ENCODE results near the gene WDR86.

WDR86 gene

DNA sequence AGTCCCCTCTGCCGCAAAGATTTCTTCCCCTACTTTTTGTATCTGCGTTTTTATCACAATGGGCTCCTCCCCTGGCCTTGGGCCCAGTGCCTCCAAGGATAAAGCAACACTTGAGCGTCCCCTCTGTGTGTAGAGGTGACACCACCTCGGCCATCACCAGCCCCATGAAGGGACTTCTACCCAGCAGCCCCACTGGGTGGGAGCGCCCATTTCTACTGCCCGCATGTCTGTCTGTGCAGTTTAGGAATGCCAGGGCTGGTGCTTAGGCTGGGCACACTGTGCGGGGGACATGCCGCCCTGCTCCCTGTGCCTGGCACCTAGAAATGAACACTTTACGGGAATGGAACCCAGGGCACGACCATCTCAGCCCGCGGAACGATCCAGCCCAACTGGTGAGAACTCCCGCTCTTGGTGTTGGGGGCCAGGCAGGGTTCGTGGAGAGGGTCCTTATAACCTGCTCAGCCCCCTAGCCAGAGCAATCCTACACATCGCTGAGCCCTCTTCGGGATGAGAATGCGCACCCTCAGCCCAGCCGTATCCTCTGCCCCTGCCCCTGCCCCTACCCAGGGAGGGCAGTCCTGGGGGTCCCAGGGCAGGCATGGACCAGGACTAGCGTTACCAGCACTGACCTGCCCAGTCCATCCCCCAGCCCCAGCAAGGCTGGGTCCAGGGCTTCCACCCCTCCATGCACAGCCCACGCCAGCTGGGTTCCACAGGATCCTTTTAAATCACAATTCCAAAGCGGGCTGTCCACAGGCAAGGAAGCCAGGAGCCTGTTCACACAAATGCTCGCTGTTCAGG, 17.3 kb upstream of the WDR86 start:
- no peak for DNase-seq

- no peak for DNase-seq
Observed at GRCh38 chr7:151426441-151426903, 16.6 kb upstream of the WDR86 start.

- no peak for DNase-seq
Observed at GRCh38 chr7:151425670-151426440, 16.0 kb upstream of the WDR86 start.

GRCh38 chr7:151424799-151425198, 15.0 kb upstream of the WDR86 start:
- no peak for DNase-seq

- DNase-seq: no peak
Observed at GRCh38 chr7:151423936-151424335, 14.1 kb upstream of the WDR86 start.

GRCh38 chr7:151423226-151423625, 13.4 kb upstream of the WDR86 start:
- DNase-seq: no peak

GRCh38 chr7:151422212-151422611, 12.4 kb upstream of the WDR86 start:
- DNase-seq: no peak

- no peak for DNase-seq
Observed at GRCh38 chr7:151420144-151420543, 10.3 kb upstream of the WDR86 start.

DNA sequence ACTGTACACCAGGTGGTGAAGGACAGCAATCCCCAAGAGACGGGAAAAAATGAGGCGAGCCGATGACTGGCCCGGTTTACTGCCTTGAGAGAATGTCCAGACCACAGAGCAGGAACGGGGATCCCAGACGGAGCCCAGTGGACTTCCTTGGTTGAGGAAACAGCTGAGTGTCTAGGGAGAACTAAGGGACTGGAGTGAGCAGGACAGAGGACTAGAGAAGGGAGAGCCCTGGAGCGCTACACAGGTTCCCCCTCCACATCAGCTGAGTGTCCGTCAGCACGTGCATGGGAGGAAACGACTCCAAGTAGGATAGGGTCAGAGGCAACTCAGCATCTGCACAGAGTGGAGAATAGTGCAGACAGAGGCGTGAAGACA, 7.1 kb upstream of the WDR86 start:
- no peak for DNase-seq

GRCh38 chr7:151416112-151416940, 6.5 kb upstream of the WDR86 start:
- DNase-seq: no peak

DNA sequence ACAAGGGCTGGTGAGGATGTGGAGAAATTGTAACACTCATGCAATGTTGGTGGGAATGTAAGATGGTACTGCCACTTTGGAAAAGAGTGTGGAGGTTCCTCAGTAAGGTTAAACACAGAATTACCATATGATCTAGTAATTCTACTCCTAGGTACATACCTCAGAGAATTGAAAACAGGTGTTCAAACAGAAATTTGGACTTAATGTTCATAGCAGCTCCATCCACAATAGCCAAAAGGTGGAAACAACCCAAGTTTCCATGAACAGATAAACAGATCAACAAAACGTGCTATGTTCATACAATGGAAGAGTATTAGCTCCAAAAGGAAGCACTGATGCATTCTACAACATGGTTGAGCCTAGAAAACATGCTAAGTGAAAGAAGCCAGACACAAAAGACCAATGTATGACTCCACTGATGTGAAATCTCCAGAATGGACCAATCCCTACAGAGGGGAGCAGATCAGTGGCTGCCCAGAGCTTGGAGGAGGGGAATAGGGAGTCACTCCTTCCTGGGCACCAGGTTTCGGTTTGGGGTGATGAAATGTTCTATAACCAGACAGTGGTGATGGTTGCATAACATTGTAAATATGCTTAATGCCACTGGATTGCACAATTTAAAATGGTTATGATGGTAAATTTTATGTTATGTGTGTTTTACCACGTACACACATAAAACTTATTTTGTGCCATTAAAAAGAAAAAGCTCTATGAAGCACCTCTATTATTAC, 5.7 kb upstream of the WDR86 start:
- DNase-seq: no peak

DNA sequence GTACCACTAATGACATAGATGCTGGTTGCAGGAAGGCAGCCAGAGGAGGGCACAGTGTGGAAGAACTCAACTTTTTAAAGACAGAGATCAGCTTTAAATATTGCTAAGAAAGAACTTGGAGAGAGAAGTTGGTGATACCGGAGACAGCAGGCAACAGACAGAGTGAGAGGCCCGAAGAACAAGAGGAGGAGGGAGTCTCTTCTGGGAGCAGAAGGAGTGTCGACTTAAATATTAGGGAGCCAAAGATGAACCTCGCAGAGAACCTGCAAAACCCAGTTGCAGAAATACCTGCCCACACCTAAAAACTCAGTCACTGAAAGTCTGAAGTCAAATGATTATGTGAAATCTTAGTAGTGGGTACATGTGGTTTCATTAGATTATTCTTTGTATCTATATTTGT, 3.4 kb upstream of the WDR86 start:
- DNase-seq: no peak

DNA sequence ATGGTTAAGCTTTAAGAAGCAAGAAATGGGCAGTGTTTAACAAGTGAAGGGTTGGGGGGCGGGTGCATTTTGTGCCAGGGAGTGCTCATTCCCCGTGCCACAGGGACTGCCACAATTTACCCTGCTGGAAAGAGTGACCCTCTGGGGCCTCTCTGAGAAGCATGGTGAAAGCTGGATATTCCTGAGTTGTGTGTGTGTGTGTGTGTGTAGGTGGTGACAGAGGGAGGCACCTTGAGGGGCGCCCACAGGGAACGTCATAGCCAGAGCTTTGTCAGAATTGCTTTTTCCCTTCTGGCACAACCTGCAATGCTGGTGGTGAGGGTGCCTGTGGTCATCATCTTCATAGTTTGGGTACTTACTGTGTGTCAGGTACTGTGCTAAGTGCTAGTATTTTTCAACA, 2.5 kb upstream of the WDR86 start:
- DNase-seq: no peak

DNA sequence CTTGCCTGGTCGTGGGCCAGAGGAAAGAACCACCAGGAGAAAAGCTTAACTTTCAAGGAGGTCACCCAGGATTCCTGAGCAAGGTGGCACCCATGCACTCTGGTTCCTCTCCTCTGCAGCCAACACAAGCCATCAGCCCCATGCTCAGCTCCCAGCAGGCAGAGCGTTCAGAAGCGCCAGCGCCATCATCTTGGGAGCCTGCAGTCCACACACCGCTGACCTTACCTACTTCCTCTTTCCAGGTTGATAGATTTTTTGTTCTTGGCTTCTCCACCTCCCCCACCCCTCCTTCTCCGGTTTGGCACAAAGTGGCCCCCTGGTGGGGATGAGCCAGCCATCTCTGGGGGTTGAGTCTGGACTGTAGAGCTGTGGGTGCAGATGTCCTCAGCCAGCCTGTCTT, 1.7 kb upstream of the WDR86 start:
- DNase-seq: no peak

DNA sequence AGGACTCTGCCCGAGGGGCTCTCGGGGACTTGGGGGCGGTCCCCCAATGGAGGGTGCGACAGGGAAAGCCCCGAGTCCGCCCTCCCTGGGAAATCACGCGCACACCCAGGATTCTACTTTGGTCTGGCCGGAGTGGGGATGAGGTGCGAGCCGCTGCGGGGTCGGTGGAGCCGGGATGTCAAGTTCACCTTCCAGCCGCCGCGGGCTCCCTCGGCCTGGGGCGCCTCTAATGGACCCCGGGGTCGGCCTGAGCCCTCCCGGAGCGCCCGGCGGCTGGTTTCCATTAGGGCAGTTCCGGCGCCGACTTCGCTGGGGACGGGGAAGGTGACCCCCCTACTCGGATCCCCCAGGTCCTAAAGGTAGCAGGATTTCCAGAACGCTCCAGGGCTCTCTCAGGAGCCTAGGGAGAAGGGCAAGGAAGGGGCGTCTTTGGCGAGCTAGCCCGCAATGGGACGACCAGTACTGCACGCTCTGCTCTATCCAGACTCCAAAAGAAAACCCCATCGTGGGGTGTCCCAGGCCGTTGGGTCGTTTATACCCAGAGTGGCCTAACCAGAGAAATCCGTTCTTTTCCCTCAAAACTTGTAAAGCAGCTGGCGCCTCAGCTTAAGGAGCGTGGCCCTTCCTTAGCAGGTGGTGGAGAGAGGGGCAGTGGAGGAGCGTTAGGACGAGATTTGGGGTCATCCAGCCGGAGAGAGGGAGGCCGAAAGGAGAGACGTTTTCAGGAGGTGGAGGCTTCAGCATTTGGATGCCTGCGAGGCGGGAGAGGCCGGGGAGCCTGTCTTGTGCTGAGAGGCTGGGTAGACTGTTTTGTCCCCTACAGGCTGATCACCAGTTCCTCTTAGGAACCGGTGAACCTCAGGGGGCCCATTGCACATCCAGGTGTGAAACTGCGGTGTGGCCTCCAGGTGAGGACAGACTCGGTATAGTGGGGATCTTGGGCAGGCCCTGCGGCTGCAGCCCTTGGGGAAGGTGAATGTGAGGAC, 860 bp upstream of the WDR86 start:
- no peak for DNase-seq

DNA sequence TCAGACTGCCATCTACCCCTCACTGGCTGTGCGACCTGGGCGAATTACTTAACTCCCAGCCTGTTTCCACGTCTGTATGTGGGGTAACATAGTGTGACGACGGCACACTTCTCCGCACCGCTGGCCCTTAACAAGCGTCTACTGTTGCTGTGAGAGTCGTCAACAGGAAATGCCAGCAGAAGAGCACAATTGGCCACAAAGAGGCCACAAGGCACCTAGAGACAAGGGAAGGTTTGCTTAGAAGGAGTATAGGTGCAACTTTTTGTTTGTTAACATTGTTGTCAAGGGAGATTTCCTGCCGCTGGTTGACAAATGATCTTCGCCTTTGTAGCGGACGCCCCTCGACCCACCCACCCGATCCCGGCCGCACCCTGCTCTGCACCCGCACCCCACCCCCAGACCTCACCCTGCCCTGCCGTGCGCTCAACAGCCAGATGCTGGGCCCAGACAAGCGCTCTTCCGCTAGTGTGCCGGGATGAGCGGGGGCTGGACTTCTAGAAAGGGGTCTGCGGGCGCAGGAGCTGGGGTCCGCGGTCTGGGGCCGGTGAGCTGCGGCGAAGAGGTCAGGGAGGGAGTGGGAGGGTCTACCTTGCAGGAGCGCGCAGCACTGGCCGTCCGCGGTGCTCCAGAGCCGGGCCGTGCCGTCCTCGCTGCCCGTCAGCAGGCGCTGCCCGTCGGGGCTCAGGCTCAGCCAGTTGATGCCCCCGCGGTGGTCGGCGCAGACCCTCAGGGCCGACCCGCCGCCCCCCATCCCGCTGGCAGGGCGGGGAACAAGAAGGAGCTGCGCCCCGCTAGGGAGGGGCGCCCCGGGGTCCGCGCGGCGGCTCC, 785 bp downstream of the WDR86 start:
- DNase-seq: no peak

DNA sequence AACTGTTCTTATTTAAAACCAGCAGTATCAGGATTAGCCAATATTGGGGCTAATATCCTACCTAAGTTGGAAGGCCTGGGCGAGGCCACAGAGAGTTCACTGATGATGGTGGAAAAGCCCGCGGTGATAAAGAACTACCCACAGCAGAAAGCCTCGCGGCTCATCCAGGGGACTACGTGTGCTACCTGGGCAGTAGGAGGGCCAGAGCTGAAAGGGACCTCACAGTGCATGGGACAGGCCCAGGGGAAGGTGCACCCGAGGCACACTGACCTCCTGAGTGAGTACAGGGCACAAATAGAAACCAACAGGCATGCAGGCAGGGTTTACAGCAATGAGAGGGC, 1.4 kb downstream of the WDR86 start:
- no peak for DNase-seq

- no peak for DNase-seq
Observed at GRCh38 chr7:151406886-151407583, 2.8 kb downstream of the WDR86 start.

- DNase-seq: no peak
Observed at GRCh38 chr7:151406051-151406875, 3.6 kb downstream of the WDR86 start.
